HG03378 (cell line): ENCODE measurements around the gene OXCT1.
A peak's percentile ranks its signal among the peaks of the same experiment; 100 is the strongest.
"Not testable (repeated sequence)": the region's sequence is repeated elsewhere in the genome, so short reads cannot be mapped to it uniquely, and the experiment has no call there.

Source experiments
- ATAC-seq: cut with Tn5 transposase; IDR thresholded peaks from one replicate; pipeline ENCODE4 v1.9.1; 2021; ENCODE audit warnings: mild to moderate bottlenecking, moderate library complexity; ENCODE audit not compliant: unreplicated experiment

OXCT1 gene

GRCh38 chr5:41728281-41728680 lies 141.9 kb downstream of the OXCT1 start:
- no peak for ATAC-seq

- no peak for ATAC-seq
These were observed 147.8 kb downstream of the OXCT1 start for GRCh38 chr5:41722359-41722950.

- no peak for ATAC-seq
These were observed 148.7 kb downstream of the OXCT1 start for GRCh38 chr5:41721516-41721915.

- no peak for ATAC-seq
These were observed 153.8 kb downstream of the OXCT1 start for GRCh38 chr5:41716382-41716781.

GRCh38 chr5:41714446-41714845 lies 155.8 kb downstream of the OXCT1 start:
- not testable (repeated sequence) for ATAC-seq

GRCh38 chr5:41708604-41708940 lies 161.7 kb downstream of the OXCT1 start:
- no peak for ATAC-seq

GRCh38 chr5:41707853-41708603 lies 162.2 kb downstream of the OXCT1 start:
- ATAC-seq: peak; percentile 87

GRCh38 chr5:41695920-41696582 lies 174.2 kb downstream of the OXCT1 start:
- peak; percentile 86 for ATAC-seq

- ATAC-seq: no peak
These were observed 183.5 kb downstream of the OXCT1 start for GRCh38 chr5:41686767-41687166.

- no peak for ATAC-seq
These were observed 184.0 kb downstream of the OXCT1 start for GRCh38 chr5:41686191-41686590.

- ATAC-seq: peak; percentile 77
These were observed 187.0 kb downstream of the OXCT1 start for GRCh38 chr5:41683181-41683580.

- ATAC-seq: no peak
These were observed 187.6 kb downstream of the OXCT1 start for GRCh38 chr5:41682641-41683040.

GRCh38 chr5:41681840-41682239 lies 188.4 kb downstream of the OXCT1 start:
- ATAC-seq: no peak
